ENCODE results near the gene RABEP2.

GRCh38 chr16:28913946-28914724, 10.9 kb downstream of the RABEP2 start:
- TF ChIP-seq CTCF (conservative IDR thresholded peaks at IDR 0.05; ENCODE audit: low read depth in 2 of 2) (no peak), EZH2 (IDR thresholded peaks at IDR 0.05; ENCODE audit: low read depth, unreplicated experiment) (no peak), EZH2phosphoT487 (IDR thresholded peaks at IDR 0.05; ENCODE audit: unreplicated experiment) (no peak), POLR2AphosphoS5 (IDR thresholded peaks at IDR 0.05; ENCODE audit: low read depth) (no peak)
